GM12873 (cell line): Measurements from ENCODE around the gene MAP7D1.

Experiments used
- TF ChIP-seq, protein P1 (sequence below): IDR thresholded peaks from 2 replicates; pipeline ENCODE4 v1.5.1; 2012; ENCODE audit warnings: low read depth, mild to moderate bottlenecking, moderate library complexity, low read length, control low read depth; ENCODE audit not compliant: insufficient read depth; ENCODE audit errors: missing control alignments

MAP7D1 gene

GRCh38 chr1:36136535-36136934, 19.4 kb upstream of the MAP7D1 start:
- TF ChIP-seq, protein P1, sequence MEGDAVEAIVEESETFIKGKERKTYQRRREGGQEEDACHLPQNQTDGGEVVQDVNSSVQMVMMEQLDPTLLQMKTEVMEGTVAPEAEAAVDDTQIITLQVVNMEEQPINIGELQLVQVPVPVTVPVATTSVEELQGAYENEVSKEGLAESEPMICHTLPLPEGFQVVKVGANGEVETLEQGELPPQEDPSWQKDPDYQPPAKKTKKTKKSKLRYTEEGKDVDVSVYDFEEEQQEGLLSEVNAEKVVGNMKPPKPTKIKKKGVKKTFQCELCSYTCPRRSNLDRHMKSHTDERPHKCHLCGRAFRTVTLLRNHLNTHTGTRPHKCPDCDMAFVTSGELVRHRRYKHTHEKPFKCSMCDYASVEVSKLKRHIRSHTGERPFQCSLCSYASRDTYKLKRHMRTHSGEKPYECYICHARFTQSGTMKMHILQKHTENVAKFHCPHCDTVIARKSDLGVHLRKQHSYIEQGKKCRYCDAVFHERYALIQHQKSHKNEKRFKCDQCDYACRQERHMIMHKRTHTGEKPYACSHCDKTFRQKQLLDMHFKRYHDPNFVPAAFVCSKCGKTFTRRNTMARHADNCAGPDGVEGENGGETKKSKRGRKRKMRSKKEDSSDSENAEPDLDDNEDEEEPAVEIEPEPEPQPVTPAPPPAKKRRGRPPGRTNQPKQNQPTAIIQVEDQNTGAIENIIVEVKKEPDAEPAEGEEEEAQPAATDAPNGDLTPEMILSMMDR = no peak

- TF ChIP-seq, protein P1 = no peak
These were observed 18.7 kb upstream of the MAP7D1 start for GRCh38 chr1:36137226-36137625.

DNA sequence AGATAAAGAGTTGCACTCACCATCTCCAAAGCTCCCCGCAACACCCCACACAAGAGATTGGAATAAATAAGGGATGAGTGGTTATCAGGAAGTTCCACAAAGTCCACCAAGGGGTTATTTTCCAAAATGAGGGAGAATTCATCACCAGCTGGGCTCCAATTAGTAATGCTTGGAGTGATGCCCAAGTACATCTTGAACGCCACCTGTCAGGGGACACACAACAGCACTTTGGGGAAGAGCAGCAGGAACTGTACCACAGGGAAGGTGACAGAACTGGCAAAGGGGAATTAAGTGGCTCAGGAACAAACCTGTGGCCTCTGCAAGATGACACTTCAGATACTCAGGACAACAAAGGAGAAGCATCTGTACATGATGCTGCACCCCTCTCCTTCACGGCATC, 18.2 kb upstream of the MAP7D1 start:
- TF ChIP-seq, protein P1 = no peak

DNA sequence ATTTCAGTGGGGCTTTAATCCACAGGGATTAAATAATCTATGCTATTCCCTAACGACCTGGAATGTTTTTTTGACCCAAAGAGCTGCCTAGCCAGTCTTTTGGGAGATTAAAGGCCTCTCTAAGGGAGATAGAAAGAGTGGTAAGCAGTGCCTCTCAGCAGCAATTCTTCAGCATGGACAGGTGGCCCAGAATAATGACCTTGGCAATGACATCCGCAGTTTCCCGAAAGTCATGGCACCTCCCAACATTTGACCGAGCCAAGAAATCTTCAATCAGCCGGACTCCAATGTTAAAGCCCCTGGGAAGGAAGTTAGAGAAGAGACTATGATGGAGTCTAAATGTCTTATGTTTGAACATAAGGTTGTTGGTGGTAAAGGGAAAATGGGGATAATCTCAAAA, 16.4 kb upstream of the MAP7D1 start:
- TF ChIP-seq, protein P1 = no peak

DNA sequence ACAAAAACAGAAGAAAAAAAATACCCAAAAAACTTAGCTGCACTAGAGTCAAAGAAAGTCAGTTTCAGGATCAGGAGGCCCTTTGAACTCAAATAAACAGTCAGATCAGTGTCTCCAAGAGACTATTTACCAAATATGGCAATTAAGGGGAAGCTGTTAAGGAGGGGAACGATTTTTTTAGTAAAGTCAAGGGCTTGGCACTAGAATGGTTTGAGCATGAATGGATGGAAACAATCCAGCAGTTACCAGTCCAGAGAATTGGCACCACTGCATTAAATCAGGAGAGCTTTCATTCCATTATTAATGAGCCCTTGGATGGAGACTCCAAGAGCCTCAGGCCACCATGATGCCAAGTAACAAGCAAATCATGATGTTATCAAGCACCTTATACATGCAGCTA, 13.8 kb upstream of the MAP7D1 start:
- TF ChIP-seq, protein P1 = no peak

DNA sequence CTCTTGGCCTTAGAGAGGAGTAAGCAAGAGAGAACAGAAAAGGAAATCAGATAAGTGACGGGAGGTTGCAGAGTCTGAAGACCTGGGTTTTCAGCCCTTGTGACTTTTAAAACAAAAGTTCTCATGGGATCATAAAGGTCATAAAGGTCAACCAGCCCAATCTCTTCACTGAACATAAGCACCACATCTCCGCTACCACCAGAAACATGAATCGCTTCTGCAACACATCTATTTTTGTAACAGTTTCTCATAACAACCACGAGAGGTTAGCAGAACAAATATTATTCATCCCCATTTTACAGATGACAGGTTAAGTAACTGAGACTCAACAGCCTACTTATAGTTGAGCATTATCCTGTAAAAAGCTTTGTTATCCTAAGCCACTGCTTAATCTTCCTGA, 12.5 kb upstream of the MAP7D1 start:
- TF ChIP-seq, protein P1 = no peak

DNA sequence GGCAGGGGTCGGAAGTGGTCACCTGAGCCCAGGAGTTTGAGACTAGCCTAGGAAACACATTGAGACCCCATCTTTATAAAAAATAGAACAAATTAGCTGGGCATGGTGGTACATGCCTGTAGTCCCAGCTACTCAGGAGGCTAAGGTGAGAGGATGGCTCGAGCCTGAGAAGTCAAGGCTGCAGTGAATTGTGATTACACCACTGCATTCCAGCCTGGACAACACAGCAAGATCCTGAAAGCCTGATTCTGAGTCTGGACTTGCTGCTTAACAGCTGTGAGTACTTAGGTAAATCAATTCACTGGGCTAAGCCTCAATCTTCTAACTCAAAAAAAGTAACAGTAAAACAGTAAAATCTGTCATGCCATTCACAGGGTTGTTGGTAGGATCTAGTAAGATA, 11.5 kb upstream of the MAP7D1 start:
- TF ChIP-seq, protein P1 = no peak

DNA sequence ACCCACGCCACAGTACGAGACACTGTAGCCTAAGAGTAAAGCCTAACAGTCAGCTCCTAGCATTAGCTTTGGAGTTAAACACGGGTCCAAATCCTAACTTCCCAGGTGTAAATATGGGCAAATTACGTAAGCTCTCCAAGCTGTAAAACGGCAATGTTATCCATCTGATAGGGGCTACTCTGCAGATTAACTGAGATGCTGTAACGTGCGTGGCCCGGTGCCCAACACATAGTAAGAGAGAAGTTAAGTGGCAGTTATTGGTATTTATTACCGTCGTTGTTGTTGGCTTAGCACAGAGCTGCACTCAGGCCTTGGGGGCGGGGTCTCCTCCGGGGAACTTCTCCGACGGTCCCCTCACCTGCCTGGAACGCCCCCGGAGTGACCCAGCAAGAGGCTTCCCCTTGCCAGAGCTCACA, 7.1 kb upstream of the MAP7D1 start:
- TF ChIP-seq, protein P1 = no peak
